ENCODE data around the gene GOLGA6A. TPM values are rescaled to one million over a fixed set of nuclear protein-coding genes. Genes with fewer than 3 reads are reported as not detected.

The GOLGA6A gene
- total RNA-seq, 2 experiments from 2014 or later, result 0.16 to 0.42 TPM

DNA sequence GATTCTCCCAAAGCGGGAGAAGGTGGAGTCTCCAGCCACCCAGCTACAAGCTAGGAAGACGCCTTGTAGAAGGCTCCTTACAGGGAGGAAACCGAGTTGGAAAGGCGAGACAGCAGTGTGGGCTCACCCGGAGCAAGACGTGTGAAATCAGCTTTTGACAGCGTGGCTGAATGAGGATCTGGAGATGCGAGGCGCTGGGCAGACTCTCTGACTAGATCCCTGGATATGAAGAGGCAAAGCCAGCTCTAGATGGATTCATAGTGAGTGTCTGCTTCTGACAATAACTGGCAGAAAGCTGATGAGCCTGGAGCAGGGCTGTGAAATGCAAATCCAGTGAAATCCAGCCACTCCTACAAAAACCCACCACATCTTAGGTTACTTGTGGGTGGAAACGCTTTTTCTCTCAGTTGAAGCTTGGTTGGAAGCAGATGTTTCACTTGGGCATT lies 41.0 kb downstream of the GOLGA6A start:
- H3K36me3 Mint-ChIP-seq (ENCODE audit: low read depth), result peaks cover 38% of the 10 kb centered on the region
- H3K27me3 Mint-ChIP-seq, result no peaks in the 10 kb centered on the region
- H3K27ac ChIP-seq (ENCODE audit: low read depth in 1 of 2, low read length in 2 of 2), result no peak overlapping the region
- no peak overlapping the region for H3K4me3 Mint-ChIP-seq
- no peaks in the 10 kb centered on the region for H3K4me1 Mint-ChIP-seq (ENCODE audit: low read depth)
- H3K4me1 ChIP-seq (ENCODE audit: insufficient read depth, low read length), result no peaks in the 10 kb centered on the region
- intact Hi-C loops (cut with DNase I, micrococcal nuclease), result no loop called here
- no peaks in the 10 kb centered on the region for H3K27me3 ChIP-seq (ENCODE audit: control insufficient read depth in 1 of 2, insufficient read depth in 2 of 2, low read length in 2 of 2)
- TF ChIP-seq, protein P1, sequence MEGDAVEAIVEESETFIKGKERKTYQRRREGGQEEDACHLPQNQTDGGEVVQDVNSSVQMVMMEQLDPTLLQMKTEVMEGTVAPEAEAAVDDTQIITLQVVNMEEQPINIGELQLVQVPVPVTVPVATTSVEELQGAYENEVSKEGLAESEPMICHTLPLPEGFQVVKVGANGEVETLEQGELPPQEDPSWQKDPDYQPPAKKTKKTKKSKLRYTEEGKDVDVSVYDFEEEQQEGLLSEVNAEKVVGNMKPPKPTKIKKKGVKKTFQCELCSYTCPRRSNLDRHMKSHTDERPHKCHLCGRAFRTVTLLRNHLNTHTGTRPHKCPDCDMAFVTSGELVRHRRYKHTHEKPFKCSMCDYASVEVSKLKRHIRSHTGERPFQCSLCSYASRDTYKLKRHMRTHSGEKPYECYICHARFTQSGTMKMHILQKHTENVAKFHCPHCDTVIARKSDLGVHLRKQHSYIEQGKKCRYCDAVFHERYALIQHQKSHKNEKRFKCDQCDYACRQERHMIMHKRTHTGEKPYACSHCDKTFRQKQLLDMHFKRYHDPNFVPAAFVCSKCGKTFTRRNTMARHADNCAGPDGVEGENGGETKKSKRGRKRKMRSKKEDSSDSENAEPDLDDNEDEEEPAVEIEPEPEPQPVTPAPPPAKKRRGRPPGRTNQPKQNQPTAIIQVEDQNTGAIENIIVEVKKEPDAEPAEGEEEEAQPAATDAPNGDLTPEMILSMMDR (IDR thresholded peaks at IDR 0.05), result no peak
- POLR2A ChIA-PET, result no interaction called here
- peaks cover 34% of the 10 kb centered on the region for H3K36me3 ChIP-seq (ENCODE audit: insufficient read depth, low read length)
- DNase-seq, result no peak
- H3K9me3 Mint-ChIP-seq, result no peaks in the 10 kb centered on the region
- CTCF ChIA-PET, result no interaction called here
- no peak for ATAC-seq (ENCODE audit: poor library complexity)
- H3K4me3 ChIP-seq (ENCODE audit: low read length), result no peak overlapping the region
- no peak overlapping the region for H3K27ac Mint-ChIP-seq
- H3K9me3 ChIP-seq (ENCODE audit: control insufficient read depth in 1 of 2, insufficient read depth in 1 of 2, low read length in 2 of 2), result no peaks in the 10 kb centered on the region

DNA sequence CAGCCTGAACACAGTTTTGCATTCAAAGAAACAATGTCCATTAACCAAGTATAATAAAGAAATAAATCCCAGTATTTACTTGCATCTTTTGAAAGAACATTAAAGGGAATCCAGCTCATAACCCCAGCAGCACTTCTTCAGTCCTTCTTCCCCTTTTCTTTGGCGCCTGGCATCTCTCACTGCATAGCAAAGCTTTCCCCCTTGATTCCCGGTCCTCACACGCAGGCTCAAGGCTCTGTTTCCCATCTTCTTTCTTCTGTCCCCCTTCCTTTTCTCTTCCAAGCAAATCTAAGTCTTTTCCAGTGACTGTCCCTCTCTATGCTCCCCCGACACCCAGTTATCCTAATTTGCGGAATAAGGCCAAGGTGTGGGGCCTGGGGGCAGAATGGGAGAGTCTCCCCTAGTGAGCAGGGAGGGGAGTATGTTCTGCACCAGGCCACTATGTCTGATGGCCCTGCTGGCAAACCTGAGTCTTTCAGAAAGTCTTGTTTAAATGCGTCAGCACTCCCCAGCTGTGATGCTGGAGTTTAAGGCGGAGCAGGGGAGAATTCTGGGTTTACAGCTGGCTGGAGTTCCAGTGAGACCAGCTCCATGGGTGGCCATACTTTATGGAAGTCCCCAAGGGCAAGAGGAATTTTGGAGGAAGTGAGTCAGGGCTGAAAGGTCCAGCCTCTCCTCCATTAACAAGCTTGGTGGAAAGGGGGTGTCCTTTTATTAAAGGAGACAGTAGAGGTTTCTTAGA lies 42.1 kb downstream of the GOLGA6A start:
- H3K9me3 ChIP-seq (ENCODE audit: control insufficient read depth in 1 of 2, insufficient read depth in 1 of 2, low read length in 2 of 2), result no peaks in the 10 kb centered on the region
- no peak overlapping the region for H3K27ac ChIP-seq (ENCODE audit: low read depth in 1 of 2, low read length in 2 of 2)
- peak overlapping the region; percentile 16 for H3K27ac Mint-ChIP-seq
- no peaks in the 10 kb centered on the region for H3K4me1 ChIP-seq (ENCODE audit: insufficient read depth, low read length)
- no peak for DNase-seq
- ATAC-seq (ENCODE audit: poor library complexity), result no peak
- no peak overlapping the region for H3K4me3 ChIP-seq (ENCODE audit: low read length)
- H3K4me1 Mint-ChIP-seq (ENCODE audit: low read depth), result no peaks in the 10 kb centered on the region
- CTCF ChIA-PET, result no interaction called here
- peaks cover 41% of the 10 kb centered on the region for H3K36me3 ChIP-seq (ENCODE audit: insufficient read depth, low read length)
- no peaks in the 10 kb centered on the region for H3K9me3 Mint-ChIP-seq
- POLR2A ChIA-PET, result interaction anchor here (0.9 kb wide), 1 partner anchor 33 kb away, joined by 3 read pairs; no protein-coding TSS in a partner anchor
- intact Hi-C loops (cut with DNase I, micrococcal nuclease), result no loop called here
- TF ChIP-seq, protein P1 (IDR thresholded peaks at IDR 0.05), result no peak
- H3K27me3 ChIP-seq (ENCODE audit: control insufficient read depth in 1 of 2, insufficient read depth in 2 of 2, low read length in 2 of 2), result no peaks in the 10 kb centered on the region
- H3K4me3 Mint-ChIP-seq, result no peak overlapping the region
- no peaks in the 10 kb centered on the region for H3K27me3 Mint-ChIP-seq
- peaks cover 40% of the 10 kb centered on the region for H3K36me3 Mint-ChIP-seq (ENCODE audit: low read depth)

DNA sequence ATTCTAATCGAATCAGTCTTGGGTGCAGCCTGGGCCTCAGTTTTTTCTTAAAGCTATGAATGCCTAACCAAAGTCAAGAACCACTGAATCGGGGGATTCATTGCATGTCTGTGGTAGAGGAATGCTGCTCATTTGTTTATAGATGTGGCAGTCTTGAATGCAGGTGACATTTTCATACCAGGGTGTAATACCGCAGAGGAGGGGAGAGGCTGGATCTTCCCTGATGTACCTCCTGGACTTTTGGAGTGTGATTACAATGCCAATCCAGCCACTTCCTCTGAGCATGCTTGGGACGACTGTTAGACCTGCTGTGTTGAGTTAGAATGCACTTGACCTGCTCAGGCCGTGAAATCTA lies 42.7 kb downstream of the GOLGA6A start:
- TF ChIP-seq, protein P1 (IDR thresholded peaks at IDR 0.05), result no peak
- POLR2A ChIA-PET, result interaction anchor here (0.9 kb wide), 1 partner anchor 32 kb away, joined by 3 read pairs; no protein-coding TSS in a partner anchor
- DNase-seq (no peak), ATAC-seq (ENCODE audit: poor library complexity) (no peak)
- peaks cover 46% of the 10 kb centered on the region for H3K36me3 Mint-ChIP-seq (ENCODE audit: low read depth)
- Histone ChIP-seq H3K27me3 (ENCODE audit: control insufficient read depth in 1 of 2, insufficient read depth in 2 of 2, low read length in 2 of 2) (no peaks in the 10 kb centered on the region), H3K27ac (ENCODE audit: low read depth in 1 of 2, low read length in 2 of 2) (no peak overlapping the region), H3K36me3 (ENCODE audit: insufficient read depth, low read length) (peaks cover 42% of the 10 kb centered on the region), H3K4me1 (ENCODE audit: insufficient read depth, low read length) (no peaks in the 10 kb centered on the region), H3K4me3 (ENCODE audit: low read length) (no peak overlapping the region), H3K9me3 (ENCODE audit: control insufficient read depth in 1 of 2, insufficient read depth in 1 of 2, low read length in 2 of 2) (no peaks in the 10 kb centered on the region)
- no peaks in the 10 kb centered on the region for H3K9me3 Mint-ChIP-seq
- H3K4me1 Mint-ChIP-seq (ENCODE audit: low read depth), result no peaks in the 10 kb centered on the region
- CTCF ChIA-PET, result no interaction called here
- H3K27ac Mint-ChIP-seq, result no peak overlapping the region
- H3K4me3 Mint-ChIP-seq, result no peak overlapping the region
- intact Hi-C loops (cut with DNase I, micrococcal nuclease), result no loop called here
- H3K27me3 Mint-ChIP-seq, result no peaks in the 10 kb centered on the region
